ENCODE data around the gene DCAF8L2. TPM values are rescaled to one million over a fixed set of nuclear protein-coding genes. Genes with fewer than 3 reads are reported as not detected.

DCAF8L2 gene
- total RNA-seq, 1 experiment from 2014 or later = 7.7 TPM

DNA sequence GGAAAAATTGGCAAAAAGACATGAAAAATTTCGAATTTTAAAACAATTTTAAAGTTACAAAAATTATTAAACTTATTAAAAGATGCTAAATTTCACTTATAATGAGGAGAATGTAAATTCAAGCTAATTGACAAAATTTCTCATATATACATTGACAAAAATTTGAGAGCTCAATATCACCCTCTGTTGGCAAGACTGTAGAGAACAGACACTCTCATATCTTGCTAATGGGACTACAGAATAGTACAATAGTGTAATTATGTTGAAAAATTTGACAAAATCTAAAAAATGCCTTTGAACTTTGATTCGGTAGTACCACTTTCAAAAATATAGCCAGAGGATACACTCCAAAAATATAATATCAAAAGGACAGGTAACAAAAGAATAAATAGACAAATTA lies 29.8 kb downstream of the DCAF8L2 start:
- Histone ChIP-seq H2AFZ (no peak overlapping the region), H3K9me3 (ENCODE audit: insufficient read depth, low read depth) (no peaks in the 10 kb centered on the region), H3K4me1 (replicated peaks; ENCODE audit: insufficient read depth) (no peaks in the 10 kb centered on the region), H3K9me2 (ENCODE audit: insufficient read depth) (no peaks in the 10 kb centered on the region), H4K20me1 (ENCODE audit: insufficient read depth) (no peaks in the 10 kb centered on the region), H3K27me3 (ENCODE audit: insufficient read depth, low read depth) (no peaks in the 10 kb centered on the region), H3K27ac (no peak overlapping the region), H3F3A (ENCODE audit: insufficient read depth, low read depth) (no peaks in the 10 kb centered on the region), H3K4me2 (no peak overlapping the region), H3K4me3 (no peak overlapping the region), H3K79me2 (ENCODE audit: low read depth) (no peaks in the 10 kb centered on the region), H3K36me3 (ENCODE audit: low read depth) (no peaks in the 10 kb centered on the region)
- DNase-seq = no peak
- ChIA-PET CTCF (no interaction called here), POLR2A (ENCODE audit: unreplicated experiment) (no interaction called here)
- no peak for TF ChIP-seq EZH2 (IDR thresholded peaks at IDR 0.05; ENCODE audit: low read depth)
- TF ChIP-seq, protein P1, sequence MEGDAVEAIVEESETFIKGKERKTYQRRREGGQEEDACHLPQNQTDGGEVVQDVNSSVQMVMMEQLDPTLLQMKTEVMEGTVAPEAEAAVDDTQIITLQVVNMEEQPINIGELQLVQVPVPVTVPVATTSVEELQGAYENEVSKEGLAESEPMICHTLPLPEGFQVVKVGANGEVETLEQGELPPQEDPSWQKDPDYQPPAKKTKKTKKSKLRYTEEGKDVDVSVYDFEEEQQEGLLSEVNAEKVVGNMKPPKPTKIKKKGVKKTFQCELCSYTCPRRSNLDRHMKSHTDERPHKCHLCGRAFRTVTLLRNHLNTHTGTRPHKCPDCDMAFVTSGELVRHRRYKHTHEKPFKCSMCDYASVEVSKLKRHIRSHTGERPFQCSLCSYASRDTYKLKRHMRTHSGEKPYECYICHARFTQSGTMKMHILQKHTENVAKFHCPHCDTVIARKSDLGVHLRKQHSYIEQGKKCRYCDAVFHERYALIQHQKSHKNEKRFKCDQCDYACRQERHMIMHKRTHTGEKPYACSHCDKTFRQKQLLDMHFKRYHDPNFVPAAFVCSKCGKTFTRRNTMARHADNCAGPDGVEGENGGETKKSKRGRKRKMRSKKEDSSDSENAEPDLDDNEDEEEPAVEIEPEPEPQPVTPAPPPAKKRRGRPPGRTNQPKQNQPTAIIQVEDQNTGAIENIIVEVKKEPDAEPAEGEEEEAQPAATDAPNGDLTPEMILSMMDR (conservative IDR thresholded peaks at IDR 0.05) = peak; percentile 63
- intact Hi-C loops (cut with micrococcal nuclease; ENCODE audit: unreplicated experiment) = loop anchor here (10.0 kb wide), 1 partner anchor 65 kb away; no protein-coding TSS in a partner anchor
- no TSS peak for BruUV-seq (replicated peaks)

DNA sequence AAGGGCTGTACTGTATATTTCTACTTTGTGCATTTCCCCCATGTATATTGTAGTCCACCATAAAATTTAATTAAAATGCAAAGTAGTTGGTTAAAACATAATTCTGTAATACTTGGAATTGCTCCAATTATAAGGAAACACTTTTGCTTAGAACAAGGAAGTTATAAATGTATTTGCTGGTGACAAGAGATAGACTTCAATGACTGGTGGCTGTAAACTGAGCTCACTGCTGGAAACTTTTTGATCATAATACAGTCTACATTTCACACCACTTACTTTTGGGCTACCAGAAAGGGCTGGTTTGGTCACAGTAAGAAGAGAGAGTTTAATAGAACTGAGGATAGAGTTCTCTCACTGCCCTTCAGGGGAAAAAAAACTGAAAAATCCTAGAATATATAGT lies 32.7 kb downstream of the DCAF8L2 start:
- H3K27me3 ChIP-seq (ENCODE audit: insufficient read depth, low read depth) = no peaks in the 10 kb centered on the region
- no peak overlapping the region for H2AFZ ChIP-seq
- H3K4me3 ChIP-seq = no peak overlapping the region
- intact Hi-C loops (cut with micrococcal nuclease; ENCODE audit: unreplicated experiment) = loop anchor here (10.0 kb wide), 1 partner anchor 68 kb away; no protein-coding TSS in a partner anchor
- POLR2A ChIA-PET (ENCODE audit: unreplicated experiment) = no interaction called here
- H3K27ac ChIP-seq = no peak overlapping the region
- H3K9me3 ChIP-seq (ENCODE audit: insufficient read depth, low read depth) = no peaks in the 10 kb centered on the region
- TF ChIP-seq, protein P1 (conservative IDR thresholded peaks at IDR 0.05) = no peak
- no peak for TF ChIP-seq EZH2 (IDR thresholded peaks at IDR 0.05; ENCODE audit: low read depth)
- H3K4me1 ChIP-seq (replicated peaks; ENCODE audit: insufficient read depth) = no peaks in the 10 kb centered on the region
- H3K9me2 ChIP-seq (ENCODE audit: insufficient read depth) = no peaks in the 10 kb centered on the region
- H3K4me2 ChIP-seq = no peak overlapping the region
- H3K79me2 ChIP-seq (ENCODE audit: low read depth) = no peaks in the 10 kb centered on the region
- no TSS peak for BruUV-seq (replicated peaks)
- no peaks in the 10 kb centered on the region for H3F3A ChIP-seq (ENCODE audit: insufficient read depth, low read depth)
- no peaks in the 10 kb centered on the region for H3K36me3 ChIP-seq (ENCODE audit: low read depth)
- no peak for DNase-seq
- H4K20me1 ChIP-seq (ENCODE audit: insufficient read depth) = no peaks in the 10 kb centered on the region
- CTCF ChIA-PET = no interaction called here

DNA sequence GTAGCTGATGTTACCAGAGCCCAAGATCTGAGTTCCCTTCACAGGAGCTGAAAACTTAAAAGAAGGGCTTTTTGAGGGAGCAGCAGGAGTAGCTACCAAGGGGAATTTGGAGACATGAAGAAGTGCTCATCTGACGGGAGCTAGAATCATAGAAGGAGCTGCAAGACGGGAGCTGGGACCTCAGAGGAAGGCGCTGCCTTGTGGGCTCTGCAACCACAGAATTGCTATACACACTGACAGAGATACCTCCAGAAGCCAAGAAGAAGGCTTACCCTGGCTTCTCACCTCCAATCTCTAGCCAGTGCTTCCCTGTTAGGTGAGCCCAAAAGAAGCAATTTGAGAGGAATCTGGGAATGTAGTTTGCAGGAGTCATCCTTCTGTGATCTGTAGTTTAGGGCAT lies 35.9 kb downstream of the DCAF8L2 start:
- Histone ChIP-seq H3K36me3 (ENCODE audit: low read depth) (no peaks in the 10 kb centered on the region), H3K9me3 (ENCODE audit: insufficient read depth, low read depth) (no peaks in the 10 kb centered on the region), H3K9me2 (ENCODE audit: insufficient read depth) (no peaks in the 10 kb centered on the region), H3K27me3 (ENCODE audit: insufficient read depth, low read depth) (no peaks in the 10 kb centered on the region), H3K4me2 (no peak overlapping the region), H2AFZ (no peak overlapping the region), H3F3A (ENCODE audit: insufficient read depth, low read depth) (no peaks in the 10 kb centered on the region), H3K79me2 (ENCODE audit: low read depth) (no peaks in the 10 kb centered on the region), H3K4me3 (no peak overlapping the region), H3K27ac (no peak overlapping the region), H3K4me1 (replicated peaks; ENCODE audit: insufficient read depth) (no peaks in the 10 kb centered on the region), H4K20me1 (ENCODE audit: insufficient read depth) (no peaks in the 10 kb centered on the region)
- ChIA-PET CTCF (no interaction called here), POLR2A (ENCODE audit: unreplicated experiment) (no interaction called here)
- TF ChIP-seq, protein P1 (conservative IDR thresholded peaks at IDR 0.05) = no peak
- TF ChIP-seq EZH2 (IDR thresholded peaks at IDR 0.05; ENCODE audit: low read depth) = no peak
- BruUV-seq (replicated peaks) = no TSS peak
- intact Hi-C loops (cut with micrococcal nuclease; ENCODE audit: unreplicated experiment) = loop anchor here (10.0 kb wide), 1 partner anchor 71 kb away; no protein-coding TSS in a partner anchor
- no peak for DNase-seq

Data from PC-9 (cell line).